ENCODE measurements around the gene DTX3.

GRCh38 chr12:57632958-57633840 is 28.6 kb downstream of the DTX3 start, which contains the start of gene B4GALNT1:
- TF ChIP-seq, protein P1, sequence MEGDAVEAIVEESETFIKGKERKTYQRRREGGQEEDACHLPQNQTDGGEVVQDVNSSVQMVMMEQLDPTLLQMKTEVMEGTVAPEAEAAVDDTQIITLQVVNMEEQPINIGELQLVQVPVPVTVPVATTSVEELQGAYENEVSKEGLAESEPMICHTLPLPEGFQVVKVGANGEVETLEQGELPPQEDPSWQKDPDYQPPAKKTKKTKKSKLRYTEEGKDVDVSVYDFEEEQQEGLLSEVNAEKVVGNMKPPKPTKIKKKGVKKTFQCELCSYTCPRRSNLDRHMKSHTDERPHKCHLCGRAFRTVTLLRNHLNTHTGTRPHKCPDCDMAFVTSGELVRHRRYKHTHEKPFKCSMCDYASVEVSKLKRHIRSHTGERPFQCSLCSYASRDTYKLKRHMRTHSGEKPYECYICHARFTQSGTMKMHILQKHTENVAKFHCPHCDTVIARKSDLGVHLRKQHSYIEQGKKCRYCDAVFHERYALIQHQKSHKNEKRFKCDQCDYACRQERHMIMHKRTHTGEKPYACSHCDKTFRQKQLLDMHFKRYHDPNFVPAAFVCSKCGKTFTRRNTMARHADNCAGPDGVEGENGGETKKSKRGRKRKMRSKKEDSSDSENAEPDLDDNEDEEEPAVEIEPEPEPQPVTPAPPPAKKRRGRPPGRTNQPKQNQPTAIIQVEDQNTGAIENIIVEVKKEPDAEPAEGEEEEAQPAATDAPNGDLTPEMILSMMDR (IDR thresholded peaks at IDR 0.05 in 4 of 5, conservative IDR thresholded peaks at IDR 0.05 in 1 of 5), result peak; percentile 72 to 89 (median 88)
- TF ChIP-seq POLR2A (IDR thresholded peaks at IDR 0.05), result peak in 1 of 2 donors; percentile 37

All from gastrocnemius medialis (tissue), 4 donors.